HL-60 (cell line): ENCODE measurements around the gene NODAL.

Experiments
- DNase-seq, 2 experiments: peaks; one replicate each; pipeline ENCODE4 v3.0.0-alpha.2; 2010 to 2020; ENCODE audit warnings: low read depth in 1 of 2, low spot score in 1 of 2
- H3K27ac ChIP-seq: fragments of 250-450 bp; sonication (Bioruptor Pico); replicated peaks from 2 replicates; pipeline ENCODE4 v1.5.1; 2020; ENCODE audit warnings: mild to moderate bottlenecking, moderate library complexity
- H3K27me3 ChIP-seq: fragments of 250-450 bp; sonication (Bioruptor Pico); 2 replicates; pipeline ENCODE4 v1.5.1; 2021; ENCODE audit warnings: mild to moderate bottlenecking, moderate library complexity; ENCODE audit not compliant: insufficient read depth, poor library complexity, severe bottlenecking
- H3K4me3 ChIP-seq: replicated peaks from 2 replicates; pipeline ENCODE4 v1.5.1; 2011; ENCODE audit warnings: mild to moderate bottlenecking, control low read depth, low read length; ENCODE audit not compliant: insufficient read depth
- CTCF ChIP-seq: IDR thresholded peaks from one replicate; pipeline ENCODE4 v1.5.1; 2011; ENCODE audit warnings: low read length, control low read depth, inconsistent platforms; ENCODE audit not compliant: insufficient read depth
- GABPA ChIP-seq: IDR thresholded peaks from 2 replicates; pipeline ENCODE4 v1.6.1; 2012; ENCODE audit warnings: low read depth
- POLR2AphosphoS5 ChIP-seq: IDR thresholded peaks from 2 replicates; pipeline ENCODE4 v1.6.1; 2012; ENCODE audit warnings: low read depth
- REST ChIP-seq: IDR thresholded peaks from 2 replicates; pipeline ENCODE4 v1.6.1; 2012; ENCODE audit warnings: low read depth; ENCODE audit not compliant: insufficient replicate concordance
- SPI1 ChIP-seq: IDR thresholded peaks from 2 replicates; pipeline ENCODE4 v1.6.1; 2012; ENCODE audit warnings: low read depth, mild to moderate bottlenecking, borderline replicate concordance

The NODAL gene

GRCh38 chr10:70465832-70466231 is 24.4 kb upstream of the NODAL start:
- Histone ChIP-seq H3K27me3 (no peaks in the 10 kb centered on the region), H3K4me3 (no peak overlapping the region), H3K27ac (no peak overlapping the region)
- TF ChIP-seq SPI1 (no peak), CTCF (no peak), POLR2AphosphoS5 (no peak), GABPA (no peak), REST (no peak)
- DNase-seq, result no peak

GRCh38 chr10:70465278-70465677 is 23.8 kb upstream of the NODAL start:
- H3K27me3 ChIP-seq, result no peaks in the 10 kb centered on the region
- DNase-seq, result no peak
- TF ChIP-seq POLR2AphosphoS5 (no peak), CTCF (no peak), SPI1 (no peak), REST (no peak), GABPA (no peak)
- H3K27ac ChIP-seq, result no peak overlapping the region
- H3K4me3 ChIP-seq, result no peak overlapping the region

GRCh38 chr10:70462349-70462984 is 21.0 kb upstream of the NODAL start:
- Histone ChIP-seq H3K4me3 (no peak overlapping the region), H3K27ac (no peak overlapping the region), H3K27me3 (peaks cover 11% of the 10 kb centered on the region)
- no peak for DNase-seq
- TF ChIP-seq REST, result no peak
- TF ChIP-seq SPI1, result no peak
